ENCODE data around the gene GTF2IRD1.
"Not testable (repeated sequence)": the region's sequence is repeated elsewhere in the genome, so short reads cannot be mapped to it uniquely, and the experiment has no call there.

Gene GTF2IRD1

GRCh38 chr7:74495112-74496086 is 41.7 kb downstream of the GTF2IRD1 start:
- no peak for DNase-seq

GRCh38 chr7:74496272-74496671 is 42.6 kb downstream of the GTF2IRD1 start:
- DNase-seq: no peak

- DNase-seq: not testable (repeated sequence)
Measured at GRCh38 chr7:74496773-74497172, 43.1 kb downstream of the GTF2IRD1 start.

DNA sequence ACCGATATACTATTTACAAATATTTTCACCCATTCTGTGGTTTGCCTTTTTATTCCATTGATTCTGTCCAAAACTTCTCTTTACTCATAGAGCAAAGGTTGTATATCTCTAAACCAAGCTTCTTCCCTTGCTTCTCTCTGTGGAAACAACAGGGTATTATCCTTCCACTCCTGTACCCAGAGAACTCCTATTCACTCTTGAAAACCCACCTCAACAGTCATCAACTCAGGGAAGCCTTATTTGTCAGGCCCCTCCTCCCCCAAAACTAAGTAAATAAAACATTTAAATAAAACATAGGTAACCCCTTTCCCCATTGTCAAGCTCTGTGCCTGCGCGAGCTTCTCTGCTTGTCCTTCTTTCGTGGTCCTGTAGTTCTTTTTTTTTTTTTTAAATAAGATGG is 44.6 kb downstream of the GTF2IRD1 start:
- no peak for DNase-seq

DNA sequence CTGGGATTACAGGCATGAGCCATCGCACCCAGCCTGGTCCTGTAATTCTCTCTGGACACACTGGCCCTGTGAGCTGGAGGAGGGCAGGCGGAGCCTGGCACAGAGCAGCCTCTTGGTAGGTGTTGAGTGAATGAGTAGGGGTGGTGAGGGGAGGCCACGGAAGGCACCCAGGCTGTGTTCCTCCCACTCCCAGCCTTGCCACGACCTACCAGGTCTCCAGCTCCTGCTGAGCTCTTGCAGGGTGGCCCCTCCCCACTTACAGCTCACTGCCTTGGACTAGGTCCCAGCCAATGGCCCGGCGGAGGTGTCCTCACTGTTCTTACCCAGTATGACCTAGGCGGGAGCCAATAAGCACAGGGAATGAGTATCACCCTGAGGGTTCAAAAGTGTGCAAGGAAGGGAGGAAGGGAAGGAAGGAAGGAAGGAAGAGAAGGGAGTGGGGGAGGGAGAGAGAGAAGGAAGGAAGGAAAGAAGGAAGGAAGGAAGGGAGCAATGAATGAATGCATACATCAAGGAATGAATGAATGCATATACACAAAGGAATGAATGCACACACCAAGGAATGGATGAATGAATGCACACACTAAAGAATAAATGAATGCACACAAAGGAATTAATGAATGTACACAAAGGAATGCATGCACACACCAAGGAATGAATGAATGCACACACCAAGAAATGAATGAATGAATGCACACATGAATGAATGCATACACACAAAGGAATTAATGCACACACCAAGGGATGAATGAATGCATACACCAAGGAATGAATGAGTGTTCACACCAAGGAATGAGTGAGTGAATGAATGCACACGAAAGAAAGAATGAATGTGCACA is 45.5 kb downstream of the GTF2IRD1 start:
- no peak for DNase-seq

GRCh38 chr7:74499835-74500388 is 46.2 kb downstream of the GTF2IRD1 start:
- no peak for DNase-seq

DNA sequence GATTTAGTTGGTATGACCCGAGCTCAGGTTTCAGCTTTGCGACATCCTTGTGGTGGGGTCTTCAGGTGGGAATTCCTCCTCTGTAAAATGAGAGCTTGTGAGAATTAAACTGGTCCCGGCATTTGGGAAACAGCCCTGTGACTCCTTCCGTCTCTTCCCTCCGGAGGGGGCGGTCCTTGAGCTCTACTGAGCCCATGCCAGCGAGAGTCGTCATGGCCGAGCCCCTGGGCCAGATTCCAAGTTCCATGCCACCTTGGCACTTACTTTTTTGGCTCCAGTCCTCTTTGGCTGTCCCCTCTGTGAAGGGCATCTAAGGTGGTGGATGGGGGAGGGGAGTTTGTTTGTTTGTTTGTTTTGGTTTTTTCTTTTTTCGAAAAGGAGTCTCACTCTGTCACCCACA is 47.6 kb downstream of the GTF2IRD1 start:
- no peak for DNase-seq

DNA sequence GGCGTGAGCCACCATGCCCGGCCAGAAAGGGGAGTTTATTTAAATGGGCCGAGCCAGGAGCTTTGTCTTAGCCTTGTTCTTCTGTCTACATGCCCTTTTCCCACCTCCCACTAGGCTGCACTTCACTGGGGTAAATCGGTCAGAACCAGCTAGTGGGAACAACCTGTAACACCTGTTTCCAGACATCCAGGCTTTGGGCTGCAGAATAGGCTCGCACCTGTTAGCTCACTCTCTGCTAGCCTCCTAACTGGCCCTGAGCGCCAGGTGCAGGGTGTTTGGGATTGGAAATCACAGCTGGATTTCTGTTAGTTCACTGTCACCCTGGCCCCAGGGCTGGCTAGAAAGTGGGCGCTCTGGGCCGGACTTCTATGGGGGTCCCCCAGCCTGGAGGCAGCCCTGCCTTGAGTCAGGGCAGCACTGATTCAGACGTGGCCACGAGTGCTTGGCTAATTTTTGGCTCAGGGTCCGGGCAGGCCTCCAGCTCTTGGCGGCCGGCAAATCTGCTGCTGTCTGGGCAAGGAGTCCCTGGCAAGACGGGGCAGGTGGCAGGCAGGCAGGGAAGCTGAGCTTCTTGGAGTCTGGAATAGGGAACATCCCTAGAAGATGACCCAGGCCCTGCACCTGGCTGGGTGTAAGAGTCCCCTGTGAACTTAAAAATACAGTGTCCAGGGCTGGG is 48.6 kb downstream of the GTF2IRD1 start:
- DNase-seq: no peak

- no peak for DNase-seq
Measured at GRCh38 chr7:74503061-74503460, 49.4 kb downstream of the GTF2IRD1 start.

GRCh38 chr7:74503943-74504342 is 50.2 kb downstream of the GTF2IRD1 start:
- DNase-seq: no peak

GRCh38 chr7:74505471-74506324 is 52.0 kb downstream of the GTF2IRD1 start:
- DNase-seq: no peak

DNA sequence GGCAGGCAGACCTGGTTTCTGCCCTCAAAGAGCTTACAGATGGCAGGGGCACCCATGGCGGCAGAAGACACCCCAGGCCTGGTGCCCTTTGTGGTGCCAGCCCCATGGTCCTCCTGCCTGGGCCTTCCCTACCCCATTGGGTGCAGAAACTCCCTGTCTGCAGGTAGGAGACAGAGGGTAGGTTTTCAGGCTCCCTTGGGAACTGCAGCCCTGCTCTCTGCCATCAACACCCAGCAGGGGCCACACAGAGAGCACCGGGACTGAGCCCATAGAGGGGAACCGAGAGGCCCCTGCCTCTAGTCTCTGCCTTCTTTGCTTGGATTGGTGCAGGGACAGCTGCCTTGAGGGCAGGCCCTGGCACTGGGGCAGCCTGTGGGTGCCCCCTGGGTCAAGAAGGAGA is 52.6 kb downstream of the GTF2IRD1 start:
- no peak for DNase-seq

DNA sequence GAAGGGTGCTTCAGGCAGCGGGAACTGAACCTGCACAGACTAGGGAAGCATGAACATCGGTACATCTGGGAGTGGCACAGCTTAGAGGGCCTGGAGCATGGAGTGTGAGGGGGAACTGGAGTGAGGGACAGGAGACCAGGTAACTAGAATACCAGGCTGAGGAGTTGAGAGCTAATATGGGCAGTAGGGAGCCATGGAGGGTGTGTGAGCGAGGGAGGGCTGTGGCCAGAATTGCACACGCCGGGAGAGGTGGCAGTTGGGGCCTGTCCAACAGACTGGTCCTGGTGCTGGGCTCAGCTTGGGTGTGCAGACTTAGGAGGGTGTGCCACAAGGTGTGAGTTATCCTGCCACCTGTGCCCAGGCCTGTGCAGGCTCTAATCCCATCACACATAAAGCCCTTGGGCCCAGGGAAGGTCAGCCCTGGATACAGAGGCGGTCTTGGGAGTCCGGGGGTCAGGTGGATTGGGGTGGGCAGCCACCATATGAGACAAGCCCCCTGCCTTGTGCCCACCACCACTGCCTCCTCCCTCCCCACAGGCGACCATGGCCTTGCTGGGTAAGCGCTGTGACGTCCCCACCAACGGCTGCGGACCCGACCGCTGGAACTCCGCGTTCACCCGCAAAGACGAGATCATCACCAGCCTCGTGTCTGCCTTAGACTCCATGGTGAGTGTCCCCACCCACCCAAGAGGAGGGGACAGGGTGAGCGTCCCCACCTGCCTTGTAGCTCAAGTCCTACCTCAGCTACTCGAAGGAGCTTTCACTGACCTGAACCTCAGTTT is 54.0 kb downstream of the GTF2IRD1 start:
- DNase-seq: no peak

DNA sequence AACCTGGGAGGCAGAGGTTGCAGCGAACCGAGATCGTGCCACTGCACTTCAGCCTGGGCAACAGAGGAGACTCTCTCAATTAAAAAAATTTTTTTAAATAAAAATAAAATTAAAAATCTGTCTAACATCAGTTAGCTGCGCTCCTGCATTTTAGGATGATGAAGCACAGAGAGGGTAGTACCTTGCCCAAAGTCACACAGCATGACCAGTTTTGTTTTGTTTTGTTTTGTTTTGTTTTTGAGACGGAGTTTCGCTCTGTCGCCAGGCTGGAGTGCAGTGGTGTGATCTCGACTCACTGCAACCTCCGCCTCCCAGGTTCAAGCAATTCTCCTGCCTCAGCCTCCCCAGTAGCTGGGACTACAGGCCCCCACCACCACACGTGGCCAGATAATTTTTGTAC is 55.7 kb downstream of the GTF2IRD1 start:
- DNase-seq: not testable (repeated sequence)

DNA sequence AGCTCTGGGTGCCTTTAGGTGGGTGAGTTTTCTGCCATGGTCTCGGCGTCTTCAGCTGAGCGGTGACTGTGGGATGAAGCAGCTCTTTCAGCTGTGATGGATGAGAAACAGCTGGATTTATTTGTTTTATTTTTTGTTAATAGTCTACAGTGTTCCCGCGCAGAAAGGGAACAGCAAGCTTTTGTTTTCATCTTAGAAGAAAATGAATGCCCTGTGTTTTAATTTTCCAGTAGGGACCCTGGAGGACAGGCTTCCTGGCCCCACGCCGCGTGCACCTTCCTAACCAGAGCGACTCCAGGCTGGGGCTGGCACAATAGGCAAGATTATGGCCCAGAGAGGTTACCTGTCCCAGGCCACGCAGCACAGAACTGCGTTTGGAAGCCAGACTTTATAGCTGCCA is 57.6 kb downstream of the GTF2IRD1 start:
- DNase-seq: no peak

GRCh38 chr7:74512762-74513161 is 59.1 kb downstream of the GTF2IRD1 start:
- DNase-seq: no peak

DNA sequence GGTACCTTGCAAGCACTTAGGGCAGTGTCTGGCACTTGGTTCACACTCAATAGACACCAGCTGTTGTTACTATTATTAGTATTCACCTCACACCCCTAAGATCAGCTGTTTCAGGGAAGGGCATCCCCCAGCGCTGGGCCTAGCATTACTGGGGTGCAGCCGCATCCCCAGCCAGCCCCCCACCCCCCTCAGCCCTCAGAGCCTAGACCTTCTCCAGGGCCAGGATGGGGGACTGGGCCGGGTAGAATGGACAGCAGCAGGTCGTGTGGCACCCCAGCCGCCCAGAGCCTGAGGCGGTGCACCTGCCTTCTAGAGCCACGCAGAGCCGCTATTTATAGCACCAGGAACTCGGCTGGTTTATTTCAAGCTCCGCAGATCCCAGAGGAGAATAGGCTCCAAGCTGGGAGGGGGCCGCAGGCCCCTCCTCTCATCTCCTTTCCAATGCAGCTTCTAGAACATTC is 60.5 kb downstream of the GTF2IRD1 start:
- no peak for DNase-seq

DNA sequence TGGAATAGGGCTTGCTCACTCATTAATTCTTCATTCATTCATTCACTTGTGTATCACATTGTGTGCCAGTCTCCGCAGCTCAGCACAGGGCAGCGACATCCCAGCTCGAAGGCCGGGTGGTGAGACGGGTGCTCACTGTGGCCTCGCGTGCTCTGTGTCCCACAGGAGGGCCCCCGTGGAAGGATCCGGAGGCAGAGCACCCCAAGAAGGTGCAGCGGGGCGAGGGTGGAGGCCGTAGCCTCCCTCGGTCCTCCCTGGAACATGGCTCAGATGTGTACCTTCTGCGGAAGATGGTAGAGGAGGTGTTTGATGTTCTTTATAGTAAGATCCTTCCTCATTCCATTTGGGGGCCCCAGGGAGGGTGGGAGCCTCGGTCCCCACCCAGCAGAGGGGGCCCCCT is 61.6 kb downstream of the GTF2IRD1 start:
- no peak for DNase-seq

- DNase-seq: no peak
Measured at GRCh38 chr7:74516214-74516613, 62.5 kb downstream of the GTF2IRD1 start.

DNA sequence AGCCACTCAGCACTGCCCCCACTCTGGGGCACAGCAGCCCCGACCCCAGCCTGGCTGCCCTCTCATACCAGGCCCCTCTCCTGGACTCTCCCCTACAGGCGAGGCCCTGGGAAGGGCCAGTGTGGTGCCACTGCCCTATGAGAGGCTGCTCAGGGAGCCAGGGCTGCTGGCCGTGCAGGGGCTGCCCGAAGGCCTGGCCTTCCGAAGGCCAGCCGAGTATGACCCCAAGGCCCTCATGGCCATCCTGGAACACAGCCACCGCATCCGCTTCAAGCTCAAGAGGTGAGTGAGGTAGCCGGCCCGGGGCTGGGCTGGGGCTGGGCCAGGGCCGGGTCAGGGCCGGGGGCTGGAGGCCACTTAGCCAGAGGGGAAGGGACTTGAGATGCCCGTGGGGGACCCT is 64.3 kb downstream of the GTF2IRD1 start:
- no peak for DNase-seq

DNA sequence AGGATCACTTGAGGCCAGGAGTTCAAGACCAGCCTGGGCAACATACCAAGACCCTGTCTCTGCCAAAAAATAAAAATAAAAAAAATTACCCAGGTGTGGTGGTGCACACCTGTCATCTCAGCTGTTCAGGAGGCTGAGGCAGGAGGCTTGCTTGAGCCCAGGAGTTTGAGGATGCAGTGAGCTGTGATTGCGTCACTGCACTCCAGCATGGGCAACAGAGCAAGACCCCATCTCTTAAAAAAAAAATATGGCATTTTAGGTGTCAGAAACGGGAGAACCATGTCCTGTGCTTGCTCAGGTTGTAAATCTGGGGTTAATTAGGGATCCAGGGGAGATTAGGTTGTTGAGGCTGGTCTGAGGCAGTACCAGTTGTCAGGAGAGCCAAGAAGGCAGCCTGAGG is 64.9 kb downstream of the GTF2IRD1 start:
- DNase-seq: no peak

All from stimulated activated CD4-positive, alpha-beta T cell treated with anti-CD3 and anti-CD28 coated beads, Interleukin-2, amount 100 ng/mL, for 48 hours (primary cell).